Heart left ventricle (tissue), 16 donors: ENCODE results near the gene NLRP13. TPM values are rescaled to one million over a fixed set of nuclear protein-coding genes. Genes with fewer than 3 reads are reported as not detected.
"Not testable (repeated sequence)": the region's sequence is repeated elsewhere in the genome, so short reads cannot be mapped to it uniquely, and the experiment has no call there.

ENCODE experiments used
- ATAC-seq, 4 donors: fragments of 200-7000 bp; cut with Tn5 transposase; one replicate each; pipeline ENCODE4 v1.9.1; 2020 to 2022; ENCODE audit warnings: moderate library complexity in 4 of 4, mild to moderate bottlenecking in 3 of 4, moderate number of reproducible peaks in 1 of 4
- DNase-seq, 5 donors: peaks; one replicate each; pipeline ENCODE4 v3.0.0-alpha.2; 2020
- H3K27ac ChIP-seq, 12 donors: fragments of 200-600 bp; sonication (generic) in 4 of 12; one replicate each; pipeline versions ENCODE4 v1.5.0 to v1.8.0; 2016 to 2022; ENCODE audit warnings: mild to moderate bottlenecking in 2 of 12
- H3K27me3 ChIP-seq, 9 donors: fragments of 200-600 bp; sonication (generic) in 2 of 9; one replicate each; pipeline versions ENCODE4 v1.5.1 to v1.8.0; 2016 to 2022; ENCODE audit warnings: mild to moderate bottlenecking in 3 of 9
- H3K36me3 ChIP-seq, 9 donors: fragments of 200-600 bp; sonication (generic) in 2 of 9; one replicate each; pipeline versions ENCODE4 v1.5.0 to v1.8.0; 2018 to 2022; ENCODE audit warnings: mild to moderate bottlenecking in 2 of 9
- H3K4me1 ChIP-seq, 12 donors: fragments of 200-600 bp; sonication (generic) in 4 of 12; one replicate each; pipeline versions ENCODE4 v1.5.0 to v1.8.0; 2016 to 2022; ENCODE audit warnings: mild to moderate bottlenecking in 3 of 12
- H3K4me3 ChIP-seq, 12 donors: fragments of 200-600 bp; sonication (generic) in 4 of 12; one replicate each; pipeline versions ENCODE4 v1.5.0 to v1.8.0; 2017 to 2022; ENCODE audit warnings: mild to moderate bottlenecking in 9 of 12, moderate library complexity in 4 of 12
- H3K9me3 ChIP-seq, 12 donors: fragments of 200-600 bp; sonication (generic) in 4 of 12; one replicate each; pipeline versions ENCODE4 v1.5.0 to v1.8.0; 2016 to 2022; ENCODE audit warnings: mild to moderate bottlenecking in 1 of 12
- POLR2A ChIP-seq, 2 donors: fragments of 450-650 bp; IDR thresholded peaks; one replicate each; pipeline ENCODE4 v1.6.1; 2017; ENCODE audit warnings: antibody characterized with exemption in 2 of 2, mild to moderate bottlenecking in 2 of 2, moderate library complexity in 2 of 2
- WGBS, 4 donors: extraction: QIAGEN DNeasy Blood & Tissue Kit in 2 of 4; methylation state at CpG; one replicate each; pipeline versions ENCODE4 v1.1.5 to v1.1.7; 2013 to 2018; 5-methylcytosine and 5-hydroxymethylcytosine counted together
- intact Hi-C, 10 donors: fragments of 100-400 bp; cut with DNase I; formaldehyde crosslinking; loops; one replicate each; pipeline versions ENCODE4 v1.11.1 to v1.14.2; 2022
- polyA plus RNA-seq, 2 donors: library from polyadenylated mRNA; stranded (reverse); fragments of 200-250 nt; gene quantifications; one replicate each; pipeline ENCODE4 v1.2.3, GENCODE V29; 2013
- total RNA-seq, 9 donors: library from RNA; depleted of rRNA in 2 of 9; stranded (reverse); fragments of >200 nt in 2 of 9; fragmentation: NEBNext Ultra II Directional in 3 of 9; extraction: Animal tissue kit (Norgen Biotek cat#: 25700) in 3 of 9; gene quantifications; one replicate each; pipeline versions ENCODE4 v1.1.0 to v1.2.4, GENCODE V29; 2016 to 2023
- TF ChIP-seq, protein P1 (sequence below), 12 donors: fragments of 200-600 bp; sonication (generic) in 4 of 12; IDR thresholded peaks; one replicate each; pipeline versions ENCODE4 v1.5.0 to v1.8.0; 2018 to 2022; ENCODE audit warnings: antibody characterized with exemption in 12 of 12, mild to moderate bottlenecking in 5 of 12
- donor health status: ischemic (EF 13 %, LVEDD 7.1; RV severe dilation, severe dysfunction).
- donor health status: healthy with polysubstance abuse.
- donor health status: DM: no; HTN: yes; CAD: no.
- donor health status: DM: no; HTN: no; CAD: no.
- donor health status: ischemic (EF 25% LVEDD 6.9; RV normal size, moderate dysfunction).
- donor health status: ischemic (EF 25% LVEDD 5.7; RV mildly dilated, moderate dysfunction).
- donor health status: healthy.
- donor health status: DM: yes; HTN: yes; CAD: no.
- donor health status: ischemic (EF 35%, LVEDD 5.7; RV mildly dilated, moderate dysfunction).
- donor health status: nonischemic (EF 11% LVEDD 7.7; RV severe dilation, severe dysfunction).
- donor health status: DM: yes; HTN: yes; CAD: no.
- donor health status: PGD.
- donor health status: ischemic (EF 29% LVEDD 5.4; RV normal size, mild dysfunction).
- donor health status: nonischemic (EF 23%, LVEDD 6.1; RV moderate dilation, normal function).

The NLRP13 gene
- total and polyA plus RNA-seq, 11 donors: not detected

- 74 to 94% (median 84%) methylated on average over 6 of the region's 6 CpGs for WGBS, 4 donors
- intact Hi-C loops: no loop called here
- no peak for ATAC-seq
Observed at GRCh38 chr19:55959996-55960675, 28.0 kb upstream of the NLRP13 start.

DNA sequence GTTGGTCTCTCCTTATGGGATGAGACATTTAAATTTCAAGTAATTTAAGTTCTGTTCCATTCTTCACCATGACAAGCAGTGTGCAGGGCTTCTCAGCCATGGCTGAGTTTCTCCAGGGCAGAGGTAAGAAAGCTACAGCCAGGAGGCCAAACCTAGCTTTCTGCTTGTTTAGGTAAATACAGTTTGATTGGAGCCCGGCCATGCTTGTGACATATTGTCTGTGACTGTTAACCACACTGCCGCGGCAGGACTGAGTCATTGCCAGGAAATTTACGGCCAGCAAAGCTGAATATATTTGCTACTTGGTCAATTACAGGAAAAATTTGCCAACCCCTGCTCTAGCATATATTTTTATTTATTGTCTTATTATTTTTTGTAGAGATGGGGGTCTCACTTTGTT is 26.2 kb upstream of the NLRP13 start:
- DNase-seq (no peak), ATAC-seq (no peak)
- 68 to 76% (median 72%) methylated on average over 4 of the region's 4 CpGs for WGBS, 4 donors
- H3K27ac ChIP-seq: no peak overlapping the region
- no peaks in the 10 kb centered on the region for H3K4me1 ChIP-seq
- no peaks in the 10 kb centered on the region for H3K36me3 ChIP-seq
- TF ChIP-seq, protein P1, sequence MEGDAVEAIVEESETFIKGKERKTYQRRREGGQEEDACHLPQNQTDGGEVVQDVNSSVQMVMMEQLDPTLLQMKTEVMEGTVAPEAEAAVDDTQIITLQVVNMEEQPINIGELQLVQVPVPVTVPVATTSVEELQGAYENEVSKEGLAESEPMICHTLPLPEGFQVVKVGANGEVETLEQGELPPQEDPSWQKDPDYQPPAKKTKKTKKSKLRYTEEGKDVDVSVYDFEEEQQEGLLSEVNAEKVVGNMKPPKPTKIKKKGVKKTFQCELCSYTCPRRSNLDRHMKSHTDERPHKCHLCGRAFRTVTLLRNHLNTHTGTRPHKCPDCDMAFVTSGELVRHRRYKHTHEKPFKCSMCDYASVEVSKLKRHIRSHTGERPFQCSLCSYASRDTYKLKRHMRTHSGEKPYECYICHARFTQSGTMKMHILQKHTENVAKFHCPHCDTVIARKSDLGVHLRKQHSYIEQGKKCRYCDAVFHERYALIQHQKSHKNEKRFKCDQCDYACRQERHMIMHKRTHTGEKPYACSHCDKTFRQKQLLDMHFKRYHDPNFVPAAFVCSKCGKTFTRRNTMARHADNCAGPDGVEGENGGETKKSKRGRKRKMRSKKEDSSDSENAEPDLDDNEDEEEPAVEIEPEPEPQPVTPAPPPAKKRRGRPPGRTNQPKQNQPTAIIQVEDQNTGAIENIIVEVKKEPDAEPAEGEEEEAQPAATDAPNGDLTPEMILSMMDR (IDR thresholded peaks at IDR 0.05): no peak
- no peak for TF ChIP-seq POLR2A (IDR thresholded peaks at IDR 0.05)
- intact Hi-C loops: no loop called here
- H3K27me3 ChIP-seq: no peaks in the 10 kb centered on the region
- no peaks in the 10 kb centered on the region for H3K9me3 ChIP-seq
- H3K4me3 ChIP-seq: no peak overlapping the region

More at GRCh38 chr19:55959996-55960675, 28.0 kb upstream of the NLRP13 start:
- no peak for DNase-seq
- H3K9me3 ChIP-seq: no peaks in the 10 kb centered on the region
- no peaks in the 10 kb centered on the region for H3K27me3 ChIP-seq
- H3K4me1 ChIP-seq: no peaks in the 10 kb centered on the region
- no peaks in the 10 kb centered on the region for H3K36me3 ChIP-seq
- H3K4me3 ChIP-seq: no peak overlapping the region
- TF ChIP-seq POLR2A (IDR thresholded peaks at IDR 0.05): no peak
- TF ChIP-seq, protein P1 (IDR thresholded peaks at IDR 0.05): no peak
- no peak overlapping the region for H3K27ac ChIP-seq

GRCh38 chr19:55956431-55956830 is 24.3 kb upstream of the NLRP13 start:
- TF ChIP-seq, protein P1 (IDR thresholded peaks at IDR 0.05): no peak
- TF ChIP-seq POLR2A (IDR thresholded peaks at IDR 0.05): no peak
- intact Hi-C loops: no loop called here
- H3K27ac ChIP-seq: no peak overlapping the region
- H3K27me3 ChIP-seq: no peaks in the 10 kb centered on the region
- no peaks in the 10 kb centered on the region for H3K4me1 ChIP-seq
- 84 to 94% (median 92%) methylated on average over 7 of the region's 7 CpGs for whole genome bisulfite sequencing, 4 donors
- ATAC-seq (no peak), DNase-seq (no peak)
- H3K36me3 ChIP-seq: no peaks in the 10 kb centered on the region
- no peak overlapping the region for H3K4me3 ChIP-seq
- no peaks in the 10 kb centered on the region for H3K9me3 ChIP-seq

GRCh38 chr19:55950566-55950965 is 18.4 kb upstream of the NLRP13 start:
- WGBS, 4 donors: 88 to 93% (median 89%) methylated on average over 18 to 19 of the region's 19 CpGs

DNA sequence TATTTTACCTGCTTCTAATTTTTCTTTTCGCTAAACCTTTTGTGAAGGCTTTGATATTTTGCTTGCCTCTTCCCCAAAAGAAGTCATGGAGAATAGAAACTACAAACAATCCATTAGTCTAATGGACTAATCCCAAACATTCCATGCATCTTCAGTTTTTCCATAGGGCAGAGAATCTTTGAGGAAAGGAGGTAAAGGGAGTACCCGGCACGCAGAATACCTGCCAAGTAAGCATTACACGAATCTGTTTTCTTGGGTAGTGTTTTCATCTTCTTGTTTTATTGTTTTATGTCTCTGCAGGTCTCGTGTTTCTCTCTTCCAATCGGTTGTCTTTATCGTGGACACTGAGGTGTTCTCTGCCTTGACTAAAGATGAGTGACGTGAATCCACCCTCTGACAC is 15.4 kb upstream of the NLRP13 start, which contains the start of gene NLRP8:
Gene NLRP8 (plus strand): TSS at position 301 of the 400 bp plus-strand sequence.
- TF ChIP-seq, protein P1 (IDR thresholded peaks at IDR 0.05): no peak
- WGBS, 4 donors: 73 to 83% (median 79%) methylated on average over 8 of the region's 8 CpGs
- Histone ChIP-seq H3K4me1 (no peaks in the 10 kb centered on the region), H3K4me3 (no peak within 1 kb of the TSS), H3K27ac (no peak within 1 kb of the TSS), H3K9me3 (peaks cover 0 to 14% (median 0%) of the 10 kb centered on the region in 12 donors), H3K36me3 (no peaks in the 10 kb centered on the region), H3K27me3 (peaks cover 0 to 9% (median 0%) of the 10 kb centered on the region in 9 donors)
- intact Hi-C loops: no loop called here
- DNase-seq (no peak), ATAC-seq (no peak)

More at GRCh38 chr19:55950566-55950965, 18.4 kb upstream of the NLRP13 start:
- peaks cover 0 to 14% (median 0%) of the 10 kb centered on the region in 12 donors for H3K9me3 ChIP-seq
- H3K27me3 ChIP-seq, H3K4me3 ChIP-seq, H3K36me3 ChIP-seq, DNase-seq, H3K4me1 ChIP-seq, H3K27ac ChIP-seq, intact Hi-C loops, ATAC-seq: not testable (repeated sequence)
